Natural killer cell (primary cell): ENCODE measurements around the gene CCL4L2. TPM values are rescaled to one million over a fixed set of nuclear protein-coding genes. Genes with fewer than 3 reads are reported as not detected.
"Not testable (repeated sequence)": the region's sequence is repeated elsewhere in the genome, so short reads cannot be mapped to it uniquely, and the experiment has no call there.

Experiments
- ATAC-seq, 3 donors: fragments of 150-1000 bp in 2 of 3; fragments of 200-7000 bp in 1 of 3; cut with Tn5 transposase; 1 replicate in 1 of 3; 2 replicates in 2 of 3; pipeline ENCODE4 v1.10.0; 2021; ENCODE audit warnings: mild to moderate bottlenecking in 2 of 3, moderate library complexity in 2 of 3
- DNase-seq, 2 donors: peaks; one replicate each; pipeline versions ENCODE4 v3.0.0 to v3.0.0-alpha.2; 2013 to 2021; ENCODE audit warnings: mixed read lengths in 1 of 2
- H3K27ac ChIP-seq: one replicate; pipeline ENCODE4 v1.5.1; 2013; ENCODE audit warnings: mild to moderate bottlenecking, low read length
- H3K27me3 ChIP-seq: one replicate; pipeline ENCODE4 v1.6.1; 2013; ENCODE audit warnings: low read length; ENCODE audit not compliant: control insufficient read depth, insufficient read depth
- H3K36me3 ChIP-seq: one replicate; pipeline ENCODE4 v1.6.1; 2013; ENCODE audit warnings: low read length; ENCODE audit not compliant: control insufficient read depth, insufficient read depth
- H3K4me1 ChIP-seq: one replicate; pipeline ENCODE4 v1.6.1; 2013; ENCODE audit warnings: low read length; ENCODE audit not compliant: control insufficient read depth, insufficient read depth
- H3K4me3 ChIP-seq: one replicate; pipeline ENCODE4 v1.5.1; 2013; ENCODE audit warnings: low read length
- H3K9me3 ChIP-seq: one replicate; pipeline ENCODE4 v1.6.1; 2013; ENCODE audit warnings: low read length; ENCODE audit not compliant: control insufficient read depth, insufficient read depth
- H3K27ac Mint-ChIP-seq, 2 donors: one replicate each; pipeline ENCODE4 v1.8.0; 2022; ENCODE audit warnings: mild to moderate bottlenecking in 2 of 2, mixed read lengths in 2 of 2, moderate library complexity in 1 of 2
- H3K27me3 Mint-ChIP-seq, 2 donors: one replicate each; pipeline ENCODE4 v1.8.0; 2022; ENCODE audit warnings: low read depth in 2 of 2, mixed read lengths in 2 of 2
- H3K36me3 Mint-ChIP-seq: one replicate; pipeline ENCODE4 v1.8.0; 2022; ENCODE audit warnings: mixed read lengths
- H3K4me1 Mint-ChIP-seq, 2 donors: one replicate each; pipeline ENCODE4 v1.8.0; 2022; ENCODE audit warnings: mixed read lengths in 2 of 2
- H3K4me3 Mint-ChIP-seq: one replicate; pipeline ENCODE4 v1.8.0; 2022; ENCODE audit warnings: mild to moderate bottlenecking, moderate library complexity, mixed read lengths
- H3K9me3 Mint-ChIP-seq, 2 donors: one replicate each; pipeline ENCODE4 v1.8.0; 2022; ENCODE audit warnings: mixed read lengths in 2 of 2
- CTCF ChIP-seq: fragments of 200-600 bp; IDR thresholded peaks from one replicate; pipeline ENCODE4 v1.8.0; 2022; ENCODE audit warnings: antibody characterized with exemption
- WGBS: methylation state at CpG from one replicate; pipeline ENCODE4 v1.1.7; 2013; ENCODE audit warnings: missing lambda C conversion rate; ENCODE audit not compliant: insufficient coverage; 5-methylcytosine and 5-hydroxymethylcytosine counted together
- intact Hi-C: fragments of 100-400 bp; cut with micrococcal nuclease; formaldehyde crosslinking; loops from one replicate; pipeline ENCODE4 v1.14.2; 2022
- total RNA-seq, 4 donors: library from RNA; stranded (reverse); fragments of 120-200 nt in 1 of 4; gene quantifications; one replicate each; pipeline versions ENCODE4 v1.2.3 to v1.2.4, GENCODE V29; 2013 to 2022

The CCL4L2 gene
- total RNA-seq, 3 donors from 2014 or later (not counting 1 experiment from before 2014, with no cell fraction given): 23.7 to 31.2 (median 25.4) TPM

GRCh38 chr17:36209575-36209974 is 1.3 kb upstream of the CCL4L2 start:
- H3K9me3 Mint-ChIP-seq: no peaks in the 10 kb centered on the region
- H3K27me3 Mint-ChIP-seq: peaks cover 0 to 2% of the 10 kb centered on the region in 2 donors
- H3K36me3 Mint-ChIP-seq: no peaks in the 10 kb centered on the region
- H3K4me1 Mint-ChIP-seq: peaks cover 74 to 77% of the 10 kb centered on the region in 2 donors
- Histone ChIP-seq H3K4me1 (peaks cover 72% of the 10 kb centered on the region), H3K9me3 (no peaks in the 10 kb centered on the region), H3K4me3 (no peak overlapping the region), H3K27ac (no peak overlapping the region), H3K36me3 (no peaks in the 10 kb centered on the region), H3K27me3 (peaks cover 5% of the 10 kb centered on the region)
- no peak for DNase-seq
- H3K4me3 Mint-ChIP-seq: no peak overlapping the region
- TF ChIP-seq CTCF: no peak
- intact Hi-C loops: no loop called here
- ATAC-seq: no peak
- peak overlapping the region; percentile 87 to 91 for H3K27ac Mint-ChIP-seq

GRCh38 chr17:36211484-36212271 is 815 bp downstream of the CCL4L2 start:
- H3K4me3 ChIP-seq, H3K27me3 Mint-ChIP-seq: not testable (repeated sequence)
- H3K4me3 Mint-ChIP-seq: peak overlapping the region; percentile 78

GRCh38 chr17:36212272-36212605 is 1.4 kb downstream of the CCL4L2 start:
- DNase-seq (no peak), ATAC-seq (no peak)
- 56% methylated on average over 3 of the region's 4 CpGs for WGBS
- H3K27ac ChIP-seq: peak overlapping the region; percentile 45
- no peaks in the 10 kb centered on the region for H3K9me3 ChIP-seq
- Mint-ChIP-seq H3K9me3 (no peaks in the 10 kb centered on the region), H3K4me1 (peaks cover 78 to 81% of the 10 kb centered on the region in 2 donors), H3K4me3 (peak overlapping the region; percentile 78), H3K36me3 (no peaks in the 10 kb centered on the region), H3K27ac (peak overlapping the region; percentile 87 to 91), H3K27me3 (no peaks in the 10 kb centered on the region)
- peaks cover 2% of the 10 kb centered on the region for H3K27me3 ChIP-seq
- no peaks in the 10 kb centered on the region for H3K36me3 ChIP-seq
- TF ChIP-seq CTCF: no peak
- intact Hi-C loops: loop anchor here (5.0 kb wide), 1 partner anchor 320 kb away; no protein-coding TSS in a partner anchor
- H3K4me1 ChIP-seq: peaks cover 73% of the 10 kb centered on the region
- H3K4me3 ChIP-seq: no peak overlapping the region

More at GRCh38 chr17:36211484-36212271, 815 bp downstream of the CCL4L2 start:
- H3K27ac Mint-ChIP-seq: peak overlapping the region; percentile 87 to 91
- not testable (repeated sequence) for H3K36me3 Mint-ChIP-seq, H3K27me3 ChIP-seq, H3K9me3 Mint-ChIP-seq, H3K36me3 ChIP-seq, H3K9me3 ChIP-seq
- DNase-seq (peak in 1 of 2 donors; percentile 50), ATAC-seq (peak in 2 of 3 donors; percentile 32 to 42)
- peaks cover 82% of the 10 kb centered on the region in 2 donors for H3K4me1 Mint-ChIP-seq
- Histone ChIP-seq H3K27ac (peak overlapping the region; percentile 45), H3K4me1 (peaks cover 74% of the 10 kb centered on the region)
- 39% methylated on average over 4 of the region's 10 CpGs for WGBS
- intact Hi-C loops: loop anchor here (5.0 kb wide), 1 partner anchor 319 kb away; no protein-coding TSS in a partner anchor

- H3K9me3 Mint-ChIP-seq: no peaks in the 10 kb centered on the region
- H3K4me3 Mint-ChIP-seq: peak overlapping the region; percentile 78
- Histone ChIP-seq H3K4me1 (peaks cover 73% of the 10 kb centered on the region), H3K4me3 (no peak overlapping the region), H3K27me3 (peaks cover 2% of the 10 kb centered on the region), H3K27ac (no peak overlapping the region), H3K9me3 (no peaks in the 10 kb centered on the region), H3K36me3 (no peaks in the 10 kb centered on the region)
- H3K4me1 Mint-ChIP-seq: peaks cover 80 to 82% of the 10 kb centered on the region in 2 donors
- no peaks in the 10 kb centered on the region for H3K36me3 Mint-ChIP-seq
- ATAC-seq (peak; percentile 38 to 53 (median 49)), DNase-seq (peak in 1 of 2 donors; percentile 48)
- TF ChIP-seq CTCF: no peak
- H3K27me3 Mint-ChIP-seq: no peaks in the 10 kb centered on the region
- no CpG with 5 or more reads among the region's 3 CpGs for WGBS
- peak overlapping the region; percentile 87 to 91 for H3K27ac Mint-ChIP-seq
- intact Hi-C loops: loop anchor here (5.0 kb wide), 1 partner anchor 321 kb away; no protein-coding TSS in a partner anchor
These were observed 2.1 kb downstream of the CCL4L2 start for GRCh38 chr17:36212966-36213365.
